H9 (cell line): ENCODE data around the gene SRSF10. TPM values are rescaled to one million over a fixed set of nuclear protein-coding genes. Genes with fewer than 3 reads are reported as not detected.

Experiments used
- DNase-seq: peaks from one replicate; pipeline ENCODE4 v3.0.0-alpha.2; 2017
- H2AFZ ChIP-seq: one replicate; pipeline ENCODE4 v1.6.1; 2013; ENCODE audit warnings: mild to moderate bottlenecking, low read length, control low read depth, moderate library complexity
- H2AK5ac ChIP-seq: 2 replicates; pipeline ENCODE4 v1.6.1; 2013; ENCODE audit warnings: low read length, control low read depth, mixed read lengths; ENCODE audit not compliant: insufficient read length
- H2BK120ac ChIP-seq: one replicate; pipeline ENCODE4 v1.6.1; 2013; ENCODE audit warnings: low read depth, mild to moderate bottlenecking, low read length, control low read depth, inconsistent platforms; ENCODE audit not compliant: poor library complexity, severe bottlenecking
- H2BK12ac ChIP-seq: 2 replicates; pipeline ENCODE4 v1.6.1; 2013; ENCODE audit warnings: low read length, control low read depth, mixed read lengths, low read depth; ENCODE audit not compliant: insufficient read length
- H2BK15ac ChIP-seq: 2 replicates; pipeline ENCODE4 v1.6.1; 2013; ENCODE audit warnings: low read depth, low read length, control low read depth
- H2BK20ac ChIP-seq: one replicate; pipeline ENCODE4 v1.6.1; 2013; ENCODE audit warnings: low read depth, mild to moderate bottlenecking, low read length, control low read depth, inconsistent platforms; ENCODE audit not compliant: poor library complexity, severe bottlenecking
- H2BK5ac ChIP-seq: 2 replicates; pipeline ENCODE4 v1.6.1; 2013; ENCODE audit warnings: low read length, control low read depth, mixed read lengths; ENCODE audit not compliant: insufficient read length
- H3K14ac ChIP-seq: 2 replicates; pipeline ENCODE4 v1.6.1; 2013; ENCODE audit warnings: low read length, control low read depth; ENCODE audit not compliant: insufficient read depth
- H3K18ac ChIP-seq: 2 replicates; pipeline ENCODE4 v1.6.1; 2013; ENCODE audit warnings: low read depth, mild to moderate bottlenecking, mixed read lengths, low read length, control low read depth; ENCODE audit not compliant: insufficient read length
- H3K23ac ChIP-seq: 2 replicates; pipeline ENCODE4 v1.6.1; 2013; ENCODE audit warnings: low read length, control low read depth, mixed read lengths, low read depth; ENCODE audit not compliant: insufficient read length
- H3K23me2 ChIP-seq: 2 replicates; pipeline ENCODE4 v1.6.1; 2013; ENCODE audit warnings: low read depth, mild to moderate bottlenecking, mixed read lengths, low read length, control low read depth; ENCODE audit not compliant: insufficient read length, poor library complexity, severe bottlenecking
- H3K27ac ChIP-seq: 2 replicates; pipeline ENCODE4 v1.5.1; 2013; ENCODE audit warnings: low read length, control low read depth, mixed read lengths, low read depth; ENCODE audit not compliant: insufficient read length
- H3K27me3 ChIP-seq: 2 replicates; pipeline ENCODE4 v1.6.1; 2013; ENCODE audit warnings: low read length, control low read depth, inconsistent platforms; ENCODE audit not compliant: insufficient read depth
- H3K4ac ChIP-seq: 2 replicates; pipeline ENCODE4 v1.6.1; 2013; ENCODE audit warnings: low read depth, mild to moderate bottlenecking, control low read depth, inconsistent platforms, low read length, moderate library complexity
- H3K4me1 ChIP-seq: 2 replicates; pipeline ENCODE4 v1.6.1; 2013; ENCODE audit warnings: low read length, control low read depth, inconsistent platforms; ENCODE audit not compliant: insufficient read depth
- H3K4me2 ChIP-seq: 2 replicates; pipeline ENCODE4 v1.6.1; 2013; ENCODE audit warnings: low read length, control low read depth, mixed read lengths; ENCODE audit not compliant: insufficient read length, insufficient read depth
- H3K56ac ChIP-seq: 2 replicates; pipeline ENCODE4 v1.6.1; 2013; ENCODE audit warnings: low read depth, mild to moderate bottlenecking, mixed read lengths, low read length, control low read depth; ENCODE audit not compliant: insufficient read length
- H3K79me1 ChIP-seq: 2 replicates; pipeline ENCODE4 v1.6.1; 2013; ENCODE audit warnings: low read depth, mild to moderate bottlenecking, moderate library complexity, low read length, control low read depth, inconsistent platforms; ENCODE audit not compliant: insufficient read depth, poor library complexity, severe bottlenecking
- H3K79me2 ChIP-seq: 2 replicates; pipeline ENCODE4 v1.6.1; 2013; ENCODE audit warnings: low read length, control low read depth, inconsistent platforms; ENCODE audit not compliant: insufficient read depth
- H3K9ac ChIP-seq: 2 replicates; pipeline ENCODE4 v1.6.1; 2013; ENCODE audit warnings: low read length, control low read depth, mixed read lengths; ENCODE audit not compliant: insufficient read length; ENCODE audit errors: extremely low read depth
- H3K9me3 ChIP-seq: one replicate; pipeline ENCODE4 v1.6.1; 2013; ENCODE audit warnings: low read depth, low read length, inconsistent platforms; ENCODE audit not compliant: control insufficient read depth
- H3T11ph ChIP-seq: one replicate; pipeline ENCODE4 v1.6.1; 2013; ENCODE audit warnings: mild to moderate bottlenecking, low read length, control low read depth, inconsistent platforms
- H4K20me1 ChIP-seq: one replicate; pipeline ENCODE4 v1.6.1; 2013; ENCODE audit not compliant: control insufficient read depth, insufficient read length, insufficient read depth
- H4K5ac ChIP-seq: 2 replicates; pipeline ENCODE4 v1.6.1; 2013; ENCODE audit warnings: low read depth, mild to moderate bottlenecking, mixed read lengths, low read length, control low read depth; ENCODE audit not compliant: insufficient read length
- H4K8ac ChIP-seq: replicated peaks from 2 replicates; pipeline ENCODE4 v1.6.1; 2013; ENCODE audit warnings: low read length, control low read depth, mixed read lengths, low read depth; ENCODE audit not compliant: insufficient read length
- H4K91ac ChIP-seq: 2 replicates; pipeline ENCODE4 v1.6.1; 2013; ENCODE audit warnings: low read depth, mild to moderate bottlenecking, moderate library complexity, mixed read lengths, low read length, control low read depth; ENCODE audit not compliant: insufficient read length
- H3K27ac Mint-ChIP-seq, 3 experiments: 2 replicates in 2 of 3; 3 replicates in 1 of 3; pipeline ENCODE4 v1.8.0; 2020 to 2021; ENCODE audit warnings: mixed read lengths in 3 of 3, mild to moderate bottlenecking in 1 of 3, moderate library complexity in 1 of 3
- H3K27me3 Mint-ChIP-seq: 2 replicates; pipeline ENCODE4 v1.8.0; 2021; ENCODE audit warnings: low read depth, mild to moderate bottlenecking, moderate library complexity, mixed read lengths
- H3K36me3 Mint-ChIP-seq, 3 experiments: 2 replicates in 2 of 3; 3 replicates in 1 of 3; pipeline ENCODE4 v1.8.0; 2020 to 2021; ENCODE audit warnings: low read depth in 3 of 3, mixed read lengths in 3 of 3; ENCODE audit not compliant: insufficient read depth in 1 of 3
- H3K4me1 Mint-ChIP-seq, 2 experiments: 2 replicates each; pipeline ENCODE4 v1.8.0; 2020; ENCODE audit warnings: mixed read lengths in 2 of 2
- H3K4me3 Mint-ChIP-seq, 2 experiments: 2 replicates in 1 of 2; 3 replicates in 1 of 2; pipeline ENCODE4 v1.8.0; 2020 to 2021; ENCODE audit warnings: mild to moderate bottlenecking in 2 of 2, mixed read lengths in 2 of 2, moderate library complexity in 1 of 2
- H3K9me3 Mint-ChIP-seq, 2 experiments: 2 replicates in 1 of 2; 3 replicates in 1 of 2; pipeline ENCODE4 v1.8.0; 2020; ENCODE audit warnings: mild to moderate bottlenecking in 2 of 2, mixed read lengths in 2 of 2, moderate library complexity in 1 of 2
- CTCF ChIP-seq: fragments of 200-600 bp; sonication (generic); conservative IDR thresholded peaks from 3 replicates; pipeline ENCODE4 v1.8.0; 2021; ENCODE audit warnings: antibody characterized with exemption, mild to moderate bottlenecking
- WGBS: extraction: QIAGEN DNeasy Blood & Tissue Kit; methylation state at CpG from one replicate; pipeline ENCODE4 v1.1.7; 2013; ENCODE audit warnings: missing lambda C conversion rate, low lambda C conversion rate, mixed read lengths; ENCODE audit not compliant: insufficient read length; ENCODE audit errors: extremely low coverage; 5-methylcytosine and 5-hydroxymethylcytosine counted together
- total RNA-seq: library from RNA; stranded (reverse); gene quantifications from 2 replicates; pipeline ENCODE4 v1.2.1, GENCODE V29; 2021

The SRSF10 gene
- total RNA-seq, 1 experiment from 2014 or later = 238 TPM

GRCh38 chr1:23999156-23999671 lies 19.1 kb upstream of the SRSF10 start:
- H2BK12ac ChIP-seq = no peak overlapping the region
- H4K20me1 ChIP-seq = no peaks in the 10 kb centered on the region
- no peak overlapping the region for H3K4me2 ChIP-seq
- H3K4me1 Mint-ChIP-seq = peaks cover 40 to 53% of the 10 kb centered on the region in 2 experiments
- H3K27me3 ChIP-seq = no peaks in the 10 kb centered on the region
- no peak overlapping the region for H4K91ac ChIP-seq
- no peak overlapping the region for H3T11ph ChIP-seq
- no peak overlapping the region for H3K56ac ChIP-seq
- DNase-seq = no peak
- peaks cover 5% of the 10 kb centered on the region in 2 experiments; a peak in 4 of 5 replicates for H3K9me3 Mint-ChIP-seq
- H2BK15ac ChIP-seq = no peak overlapping the region
- H3K27ac Mint-ChIP-seq = peak overlapping the region in 2 of 3 experiments; percentile 76 to 79; a peak in 3 of 7 replicates
- no peaks in the 10 kb centered on the region for H3K23me2 ChIP-seq
- no peak overlapping the region for H3K18ac ChIP-seq
- H3K14ac ChIP-seq = no peak overlapping the region
- no peaks in the 10 kb centered on the region for H3K79me1 ChIP-seq
- peaks cover 10% of the 10 kb centered on the region; the same call in 1 of the 2 replicates for H3K4me1 ChIP-seq
- no peaks in the 10 kb centered on the region for H3K27me3 Mint-ChIP-seq
- H4K8ac ChIP-seq = no peak overlapping the region
- no peak overlapping the region for H4K5ac ChIP-seq
- no peak for TF ChIP-seq CTCF
- no peak overlapping the region for H2BK20ac ChIP-seq
- no peak overlapping the region for H2BK5ac ChIP-seq
- no peak overlapping the region for H2BK120ac ChIP-seq
- no peak overlapping the region for H3K23ac ChIP-seq
- H2AK5ac ChIP-seq = no peak overlapping the region
- H3K36me3 Mint-ChIP-seq = peaks cover 2 to 6% (median 4%) of the 10 kb centered on the region in 3 experiments; a peak in 3 of 7 replicates
- no peak overlapping the region for H3K4ac ChIP-seq
- no peak overlapping the region for H3K9ac ChIP-seq
- no peak overlapping the region for H3K27ac ChIP-seq
- H3K79me2 ChIP-seq = no peaks in the 10 kb centered on the region
- no CpG with 5 or more reads among the region's 3 CpGs for WGBS
- H3K9me3 ChIP-seq = no peaks in the 10 kb centered on the region
- H2AFZ ChIP-seq = no peak overlapping the region
- H3K4me3 Mint-ChIP-seq = no peak overlapping the region
